Endodermal cell (in vitro differentiated cells): ENCODE results near the gene SUSD2. TPM values are rescaled to one million over a fixed set of nuclear protein-coding genes. Genes with fewer than 3 reads are reported as not detected.

Experiments used
- DNase-seq: peaks from one replicate; pipeline ENCODE4 v3.0.0-alpha.2; 2017
- H3K27ac ChIP-seq: 2 replicates; pipeline ENCODE4 v1.5.1; 2013; ENCODE audit warnings: mild to moderate bottlenecking, low read depth, low read length, moderate library complexity
- H3K27me3 ChIP-seq: 2 replicates; pipeline ENCODE4 v1.6.1; 2013; ENCODE audit warnings: mild to moderate bottlenecking, low read length, moderate library complexity; ENCODE audit not compliant: insufficient read depth, control insufficient read depth, poor library complexity, severe bottlenecking
- H3K36me3 ChIP-seq: 2 replicates; pipeline ENCODE4 v1.7.0; 2013; ENCODE audit warnings: mild to moderate bottlenecking, low read length, moderate library complexity; ENCODE audit not compliant: control insufficient read depth, insufficient read depth
- H3K4me1 ChIP-seq: one replicate; pipeline ENCODE4 v1.7.0; 2013; ENCODE audit warnings: low read length; ENCODE audit not compliant: control insufficient read depth, insufficient read depth
- H3K4me3 ChIP-seq: 2 replicates; pipeline ENCODE4 v1.5.1; 2013; ENCODE audit warnings: mild to moderate bottlenecking, low read length, moderate library complexity
- H3K9ac ChIP-seq: 2 replicates; pipeline ENCODE4 v1.6.1; 2013; ENCODE audit warnings: mild to moderate bottlenecking, low read length, moderate library complexity; ENCODE audit not compliant: poor library complexity, severe bottlenecking; ENCODE audit errors: extremely low read depth
- H3K9me3 ChIP-seq: 2 replicates; pipeline ENCODE4 v1.6.1; 2013; ENCODE audit warnings: mild to moderate bottlenecking, low read length, moderate library complexity; ENCODE audit not compliant: control insufficient read depth
- H3K27ac Mint-ChIP-seq: 2 replicates; pipeline ENCODE4 v1.8.0; 2020; ENCODE audit warnings: mixed read lengths
- H3K27me3 Mint-ChIP-seq: 2 replicates; pipeline ENCODE4 v1.8.0; 2021; ENCODE audit warnings: mild to moderate bottlenecking, mixed read lengths; ENCODE audit not compliant: insufficient read depth
- H3K36me3 Mint-ChIP-seq: 2 replicates; pipeline ENCODE4 v1.8.0; 2020; ENCODE audit warnings: low read depth, mixed read lengths
- H3K4me1 Mint-ChIP-seq: 2 replicates; pipeline ENCODE4 v1.8.0; 2020; ENCODE audit warnings: mixed read lengths
- H3K4me3 Mint-ChIP-seq: 2 replicates; pipeline ENCODE4 v1.8.0; 2020; ENCODE audit warnings: mild to moderate bottlenecking, moderate library complexity, mixed read lengths
- H3K9me3 Mint-ChIP-seq: 2 replicates; pipeline ENCODE4 v1.8.0; 2020; ENCODE audit warnings: mild to moderate bottlenecking, mixed read lengths
- CTCF ChIP-seq: fragments of 200-600 bp; sonication (generic); conservative IDR thresholded peaks from 2 replicates; pipeline ENCODE4 v1.5.0; 2021; ENCODE audit warnings: antibody characterized with exemption, mild to moderate bottlenecking
- WGBS, 2 experiments: methylation state at CpG; one replicate each; pipeline versions ENCODE4 v1.1.5 to v1.1.7; 2013; ENCODE audit warnings: missing lambda C conversion rate in 2 of 2, mixed read lengths in 1 of 2; ENCODE audit not compliant: insufficient coverage in 1 of 2, insufficient read length in 1 of 2; 5-methylcytosine and 5-hydroxymethylcytosine counted together
- total RNA-seq, 2 donors: library from RNA; stranded (reverse); fragmentation: NEBNext Ultra II Directional in 1 of 2; extraction: Animal tissue kit (Norgen Biotek cat#: 25700) in 1 of 2; gene quantifications; 2 replicates in 1 of 2; 3 replicates in 1 of 2; pipeline ENCODE4 v1.2.1, GENCODE V29; 2021

The SUSD2 gene
- total RNA-seq, 2 donors from 2014 or later = 0.40 to 1.6 TPM

- Mint-ChIP-seq H3K27ac (no peak overlapping the region), H3K4me1 (peaks cover 10% of the 10 kb centered on the region), H3K4me3 (no peak overlapping the region), H3K27me3 (no peaks in the 10 kb centered on the region), H3K36me3 (peaks cover 4% of the 10 kb centered on the region), H3K9me3 (no peaks in the 10 kb centered on the region)
- no peak overlapping the region for H3K4me3 ChIP-seq
- H3K27ac ChIP-seq = peak overlapping the region; percentile 22
- H3K36me3 ChIP-seq = peaks cover 7% of the 10 kb centered on the region
- H3K9me3 ChIP-seq = no peaks in the 10 kb centered on the region
- DNase-seq = peak; percentile 68
- H3K27me3 ChIP-seq = no peaks in the 10 kb centered on the region
- no peak for TF ChIP-seq CTCF
- 58 to 83% methylated on average over 3 of the region's 4 CpGs for whole genome bisulfite sequencing, 2 experiments
- no peak overlapping the region for H3K9ac ChIP-seq
- peaks cover 16% of the 10 kb centered on the region for H3K4me1 ChIP-seq
Measured at GRCh38 chr22:24146791-24147353, 34.4 kb upstream of the SUSD2 start.

- no peaks in the 10 kb centered on the region for H3K9me3 ChIP-seq
- Mint-ChIP-seq H3K4me1 (peaks cover 10% of the 10 kb centered on the region), H3K36me3 (peaks cover 4% of the 10 kb centered on the region), H3K27ac (peak overlapping the region; percentile 81), H3K4me3 (no peak overlapping the region), H3K27me3 (no peaks in the 10 kb centered on the region), H3K9me3 (no peaks in the 10 kb centered on the region)
- no peak overlapping the region for H3K9ac ChIP-seq
- no peak overlapping the region for H3K4me3 ChIP-seq
- H3K27ac ChIP-seq = no peak overlapping the region
- H3K4me1 ChIP-seq = peaks cover 16% of the 10 kb centered on the region
- H3K27me3 ChIP-seq = no peaks in the 10 kb centered on the region
- DNase-seq = no peak
- no peak for TF ChIP-seq CTCF
- WGBS, 2 experiments = 78 to 93% methylated on average over 3 of the region's 3 CpGs
- peaks cover 7% of the 10 kb centered on the region for H3K36me3 ChIP-seq
Measured at GRCh38 chr22:24147666-24148065, 33.6 kb upstream of the SUSD2 start.

GRCh38 chr22:24148266-24149197, 32.8 kb upstream of the SUSD2 start:
- peak overlapping the region; percentile 44 for H3K27ac Mint-ChIP-seq
- peaks cover 4% of the 10 kb centered on the region for H3K36me3 Mint-ChIP-seq
- 84 to 95% methylated on average over 4 to 5 of the region's 5 CpGs for WGBS, 2 experiments
- Histone ChIP-seq H3K27ac (no peak overlapping the region), H3K27me3 (no peaks in the 10 kb centered on the region), H3K4me1 (peaks cover 20% of the 10 kb centered on the region), H3K9me3 (no peaks in the 10 kb centered on the region), H3K4me3 (no peak overlapping the region), H3K9ac (no peak overlapping the region), H3K36me3 (peaks cover 7% of the 10 kb centered on the region)
- no peak for DNase-seq
- no peaks in the 10 kb centered on the region for H3K27me3 Mint-ChIP-seq
- H3K4me1 Mint-ChIP-seq = peaks cover 15% of the 10 kb centered on the region
- H3K9me3 Mint-ChIP-seq = no peaks in the 10 kb centered on the region
- H3K4me3 Mint-ChIP-seq = no peak overlapping the region
- no peak for TF ChIP-seq CTCF
